ENCODE measurements around the gene TCEAL4.

Gene TCEAL4

DNA sequence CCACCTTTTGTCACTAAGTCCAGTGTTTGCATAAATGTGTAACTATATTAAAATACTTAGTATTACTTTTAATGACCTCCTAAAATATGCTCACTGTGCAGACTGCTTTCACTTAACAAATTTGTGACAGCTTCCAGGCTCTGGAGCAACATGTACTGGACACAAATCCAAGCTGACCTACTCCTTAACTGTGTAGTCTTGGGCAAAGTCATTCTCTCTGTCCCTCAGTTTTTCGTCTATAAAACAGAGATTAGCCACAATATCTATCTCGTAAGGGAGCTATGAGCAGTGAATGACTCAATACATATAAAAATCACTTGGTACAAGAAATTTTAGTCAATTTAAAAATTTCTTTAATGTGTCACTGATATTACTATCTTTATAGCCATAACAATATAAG lies 45.6 kb upstream of the TCEAL4 start:
- Mint-ChIP-seq H3K36me3 (ENCODE audit: low read depth) (no peaks in the 10 kb centered on the region), H3K27ac (no peak overlapping the region), H3K27me3 (ENCODE audit: low read depth, poor library complexity) (no peaks in the 10 kb centered on the region), H3K4me3 (no peak overlapping the region), H3K9me3 (peaks cover 2% of the 10 kb centered on the region), H3K4me1 (no peaks in the 10 kb centered on the region)
- TF ChIP-seq CTCF (IDR thresholded peaks at IDR 0.05), result no peak
- no peak for DNase-seq

DNA sequence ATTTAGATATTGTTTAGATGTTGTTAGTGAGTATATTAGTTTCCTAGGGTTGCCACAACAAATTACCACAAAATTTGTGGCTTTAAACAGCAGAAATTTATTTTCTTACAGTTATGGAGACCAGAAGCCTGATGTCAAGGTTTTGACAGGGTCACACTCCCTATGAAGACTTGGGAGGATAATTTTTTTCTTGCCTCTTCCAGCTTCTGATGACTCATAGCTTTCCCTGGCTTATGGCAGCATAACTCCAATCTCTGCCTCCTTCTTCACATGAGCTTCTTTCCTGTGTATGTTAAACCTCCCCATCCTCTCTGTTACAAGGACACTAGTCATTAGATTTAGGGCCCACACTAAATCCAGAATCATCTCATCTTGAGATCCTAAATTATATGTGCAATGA lies 45.2 kb upstream of the TCEAL4 start:
- Mint-ChIP-seq H3K36me3 (ENCODE audit: low read depth) (no peaks in the 10 kb centered on the region), H3K27ac (no peak overlapping the region), H3K4me1 (no peaks in the 10 kb centered on the region), H3K4me3 (no peak overlapping the region), H3K27me3 (ENCODE audit: low read depth, poor library complexity) (no peaks in the 10 kb centered on the region), H3K9me3 (peaks cover 3% of the 10 kb centered on the region)
- TF ChIP-seq CTCF (IDR thresholded peaks at IDR 0.05), result no peak
- no peak for DNase-seq

DNA sequence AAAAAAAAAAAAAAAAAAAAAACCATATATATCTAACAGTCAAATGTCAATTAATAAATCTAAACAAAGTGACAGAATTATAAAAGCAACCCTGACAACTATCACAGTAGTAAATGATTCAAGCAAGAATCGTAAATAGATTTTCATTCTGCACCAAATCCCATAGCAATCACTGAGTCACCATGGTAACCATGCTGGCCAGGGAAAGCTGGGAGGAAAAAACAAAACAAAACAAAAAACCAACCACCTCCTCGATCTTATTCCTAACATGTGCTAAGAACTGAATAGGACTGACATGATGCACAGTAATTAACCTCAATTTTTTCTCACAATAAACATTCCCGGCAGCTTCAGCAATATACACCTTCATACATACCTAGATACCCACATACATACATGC lies 35.4 kb upstream of the TCEAL4 start:
- H3K4me1 Mint-ChIP-seq, result peaks cover 8% of the 10 kb centered on the region

GRCh38 chrX:103550415-103551051 lies 34.8 kb upstream of the TCEAL4 start:
- TF ChIP-seq CTCF (IDR thresholded peaks at IDR 0.05), result no peak
- H3K4me1 Mint-ChIP-seq, result peaks cover 10% of the 10 kb centered on the region
- H3K36me3 Mint-ChIP-seq (ENCODE audit: low read depth), result peaks cover 9% of the 10 kb centered on the region
- peaks cover 22% of the 10 kb centered on the region for H3K9me3 Mint-ChIP-seq
- DNase-seq, result no peak
- peaks cover 5% of the 10 kb centered on the region for H3K27me3 Mint-ChIP-seq (ENCODE audit: low read depth, poor library complexity)
- H3K27ac Mint-ChIP-seq, result no peak overlapping the region
- H3K4me3 Mint-ChIP-seq, result no peak overlapping the region

More for the DNA sequence above, 35.4 kb upstream of the TCEAL4 start:
- Mint-ChIP-seq H3K27ac (no peak overlapping the region), H3K36me3 (ENCODE audit: low read depth) (peaks cover 9% of the 10 kb centered on the region), H3K9me3 (peaks cover 22% of the 10 kb centered on the region), H3K4me3 (no peak overlapping the region), H3K27me3 (ENCODE audit: low read depth, poor library complexity) (peaks cover 1% of the 10 kb centered on the region)
- no peak for TF ChIP-seq CTCF (IDR thresholded peaks at IDR 0.05)
- DNase-seq, result no peak

- Mint-ChIP-seq H3K9me3 (peaks cover 7% of the 10 kb centered on the region), H3K4me3 (no peak overlapping the region), H3K27me3 (ENCODE audit: low read depth, poor library complexity) (peaks cover 10% of the 10 kb centered on the region), H3K4me1 (peaks cover 10% of the 10 kb centered on the region), H3K36me3 (ENCODE audit: low read depth) (peaks cover 5% of the 10 kb centered on the region), H3K27ac (no peak overlapping the region)
- TF ChIP-seq CTCF (IDR thresholded peaks at IDR 0.05), result no peak
- DNase-seq, result no peak
Measured at GRCh38 chrX:103552236-103552635, 33.1 kb upstream of the TCEAL4 start.
